HG02938 (cell line): ENCODE measurements around the gene CLCN2.

Experiments used
- ATAC-seq: cut with Tn5 transposase; IDR thresholded peaks from one replicate; pipeline ENCODE4 v1.9.1; 2021; ENCODE audit warnings: mild to moderate bottlenecking, moderate library complexity; ENCODE audit not compliant: unreplicated experiment

CLCN2 gene

GRCh38 chr3:184361932-184362667, 695 bp upstream of the CLCN2 start:
- ATAC-seq: no peak

GRCh38 chr3:184360929-184361531, 375 bp downstream of the CLCN2 start:
- no peak for ATAC-seq

GRCh38 chr3:184360070-184360928, 1.1 kb downstream of the CLCN2 start:
- no peak for ATAC-seq

- ATAC-seq: no peak
These were observed 1.8 kb downstream of the CLCN2 start for GRCh38 chr3:184359610-184360009.

- ATAC-seq: no peak
These were observed 2.5 kb downstream of the CLCN2 start for GRCh38 chr3:184358921-184359350.

GRCh38 chr3:184358124-184358767, 3.2 kb downstream of the CLCN2 start:
- no peak for ATAC-seq

- no peak for ATAC-seq
These were observed 3.9 kb downstream of the CLCN2 start for GRCh38 chr3:184357248-184358123.

- ATAC-seq: no peak
These were observed 6.0 kb downstream of the CLCN2 start for GRCh38 chr3:184355261-184356040.

GRCh38 chr3:184354754-184355153, 6.7 kb downstream of the CLCN2 start:
- no peak for ATAC-seq

GRCh38 chr3:184354121-184354728, 7.2 kb downstream of the CLCN2 start:
- no peak for ATAC-seq

- ATAC-seq: no peak
These were observed 7.9 kb downstream of the CLCN2 start for GRCh38 chr3:184353546-184353941.

- ATAC-seq: no peak
These were observed 8.4 kb downstream of the CLCN2 start for GRCh38 chr3:184352897-184353545.

- ATAC-seq: no peak
These were observed 9.1 kb downstream of the CLCN2 start for GRCh38 chr3:184352149-184352785.

- no peak for ATAC-seq
These were observed 9.8 kb downstream of the CLCN2 start for GRCh38 chr3:184351511-184352148.

- ATAC-seq: no peak
These were observed 10.8 kb downstream of the CLCN2 start for GRCh38 chr3:184350618-184351017.

- ATAC-seq: no peak
These were observed 11.6 kb downstream of the CLCN2 start for GRCh38 chr3:184349563-184350470.

GRCh38 chr3:184348057-184348382, 13.4 kb downstream of the CLCN2 start:
- ATAC-seq: no peak
